Thyroid gland (tissue), 4 donors: ENCODE measurements around the gene INPP5A. TPM values are rescaled to one million over a fixed set of nuclear protein-coding genes. Genes with fewer than 3 reads are reported as not detected.

Experiments
- DNase-seq, 2 donors: peaks; one replicate each; pipeline ENCODE4 v3.0.0-alpha.2; 2019
- H3K27ac ChIP-seq, 3 donors: fragments of 200-600 bp; sonication (generic); 1 replicate in 2 of 3; 2 replicates in 1 of 3; pipeline ENCODE4 v1.5.1; 2016 to 2019; ENCODE audit warnings: mild to moderate bottlenecking in 1 of 3, moderate library complexity in 1 of 3
- H3K27me3 ChIP-seq: fragments of 200-600 bp; sonication (generic); one replicate; pipeline ENCODE4 v1.5.1; 2019
- H3K36me3 ChIP-seq, 2 donors: fragments of 200-600 bp; sonication (generic); one replicate each; pipeline ENCODE4 v1.5.1; 2016 to 2019
- H3K4me1 ChIP-seq, 2 donors: fragments of 200-600 bp; sonication (generic); one replicate each; pipeline ENCODE4 v1.5.1; 2017 to 2019
- H3K4me3 ChIP-seq, 3 donors: fragments of 200-600 bp; sonication (generic); replicated peaks in 1 of 3; 1 replicate in 2 of 3; 2 replicates in 1 of 3; pipeline ENCODE4 v1.5.1; 2016; ENCODE audit warnings: mild to moderate bottlenecking in 1 of 3
- H3K9me3 ChIP-seq: fragments of 200-600 bp; sonication (generic); one replicate; pipeline ENCODE4 v1.5.1; 2017
- CTCF ChIP-seq, 6 experiments: fragments of 200-600 bp in 3 of 6; fragments of 450-650 bp in 3 of 6; sonication (generic) in 3 of 6; IDR thresholded peaks; one replicate each; pipeline ENCODE4 v1.5.1; 2016 to 2019; ENCODE audit warnings: antibody characterized with exemption in 6 of 6, mild to moderate bottlenecking in 2 of 6, inconsistent platforms in 1 of 6, moderate library complexity in 1 of 6
- POLR2A ChIP-seq, 2 donors: fragments of 450-650 bp; IDR thresholded peaks; one replicate each; pipeline ENCODE4 v1.6.1; 2017; ENCODE audit warnings: antibody characterized with exemption in 2 of 2, mild to moderate bottlenecking in 2 of 2, moderate library complexity in 1 of 2
- WGBS, 2 donors: methylation state at CpG; one replicate each; pipeline ENCODE4 v1.1.5; 2017; 5-methylcytosine and 5-hydroxymethylcytosine counted together
- intact Hi-C: fragments of 100-400 bp; cut with DNase I; formaldehyde crosslinking; loops from one replicate; pipeline ENCODE4 v1.15.1; 2023
- total RNA-seq, 4 donors: library from RNA; depleted of rRNA; stranded (reverse); fragments of >200 nt; gene quantifications; one replicate each; pipeline ENCODE4 v1.2.3, GENCODE V29; 2016

Gene INPP5A
- total RNA-seq, 4 donors from 2014 or later, result 30.4 to 75.8 (median 41.1) TPM

GRCh38 chr10:132632851-132633684 is 95.5 kb downstream of the INPP5A start:
- 77 to 80% methylated on average over 18 to 19 of the region's 19 CpGs for WGBS, 2 donors
- TF ChIP-seq CTCF (IDR thresholded peaks at IDR 0.05) (no peak), POLR2A (IDR thresholded peaks at IDR 0.05) (no peak)
- Histone ChIP-seq H3K4me3 (no peak overlapping the region), H3K36me3 (no peaks in the 10 kb centered on the region), H3K27me3 (no peaks in the 10 kb centered on the region), H3K27ac (no peak overlapping the region), H3K9me3 (no peaks in the 10 kb centered on the region), H3K4me1 (peaks cover 6 to 38% of the 10 kb centered on the region in 2 donors)
- intact Hi-C loops, result loop anchor here (10.0 kb wide), 1 partner anchor 408 kb away; no protein-coding TSS in a partner anchor
- peak in 1 of 2 donors; percentile 32 for DNase-seq

- intact Hi-C loops, result loop anchor here (10.0 kb wide), 1 partner anchor 410 kb away; no protein-coding TSS in a partner anchor
- WGBS, 2 donors, result 90 to 92% methylated on average over 18 to 22 of the region's 22 CpGs
These were observed 96.8 kb downstream of the INPP5A start for GRCh38 chr10:132634241-132634946.

GRCh38 chr10:132634947-132635271 is 97.3 kb downstream of the INPP5A start:
- Histone ChIP-seq H3K27me3 (no peaks in the 10 kb centered on the region), H3K27ac (no peak overlapping the region), H3K4me3 (no peak overlapping the region), H3K9me3 (no peaks in the 10 kb centered on the region), H3K36me3 (no peaks in the 10 kb centered on the region), H3K4me1 (peaks cover 2 to 31% of the 10 kb centered on the region in 2 donors)
- TF ChIP-seq CTCF (IDR thresholded peaks at IDR 0.05), result no peak
- TF ChIP-seq POLR2A (IDR thresholded peaks at IDR 0.05), result no peak
- 94% methylated on average over 4 of the region's 4 CpGs for WGBS, 2 donors
- intact Hi-C loops, result loop anchor here (10.0 kb wide), 1 partner anchor 410 kb away; no protein-coding TSS in a partner anchor
- DNase-seq, result no peak

More at GRCh38 chr10:132634241-132634946, 96.8 kb downstream of the INPP5A start:
- Histone ChIP-seq H3K27me3 (no peaks in the 10 kb centered on the region), H3K27ac (no peak overlapping the region), H3K4me3 (no peak overlapping the region), H3K36me3 (no peaks in the 10 kb centered on the region), H3K4me1 (peaks cover 2 to 31% of the 10 kb centered on the region in 2 donors), H3K9me3 (no peaks in the 10 kb centered on the region)
- TF ChIP-seq CTCF (IDR thresholded peaks at IDR 0.05) (no peak), POLR2A (IDR thresholded peaks at IDR 0.05) (no peak)
- no peak for DNase-seq

GRCh38 chr10:132636358-132636757 is 98.8 kb downstream of the INPP5A start:
- intact Hi-C loops, result loop anchor here (10.0 kb wide), 1 partner anchor 412 kb away; no protein-coding TSS in a partner anchor
- TF ChIP-seq POLR2A (IDR thresholded peaks at IDR 0.05), result no peak
- no peak for TF ChIP-seq CTCF (IDR thresholded peaks at IDR 0.05)
- H3K4me1 ChIP-seq, result peaks cover 2 to 26% of the 10 kb centered on the region in 2 donors
- H3K4me3 ChIP-seq, result no peak overlapping the region
- WGBS, 2 donors, result 74 to 83% methylated on average over 8 to 9 of the region's 9 CpGs
- H3K36me3 ChIP-seq, result no peaks in the 10 kb centered on the region
- H3K27me3 ChIP-seq, result no peaks in the 10 kb centered on the region
- H3K27ac ChIP-seq, result no peak overlapping the region
- DNase-seq, result no peak
- H3K9me3 ChIP-seq, result no peaks in the 10 kb centered on the region
